Measurements from ENCODE around the gene LRP3.
"Not testable (repeated sequence)": the region's sequence is repeated elsewhere in the genome, so short reads cannot be mapped to it uniquely, and the experiment has no call there.

LRP3 gene

DNA sequence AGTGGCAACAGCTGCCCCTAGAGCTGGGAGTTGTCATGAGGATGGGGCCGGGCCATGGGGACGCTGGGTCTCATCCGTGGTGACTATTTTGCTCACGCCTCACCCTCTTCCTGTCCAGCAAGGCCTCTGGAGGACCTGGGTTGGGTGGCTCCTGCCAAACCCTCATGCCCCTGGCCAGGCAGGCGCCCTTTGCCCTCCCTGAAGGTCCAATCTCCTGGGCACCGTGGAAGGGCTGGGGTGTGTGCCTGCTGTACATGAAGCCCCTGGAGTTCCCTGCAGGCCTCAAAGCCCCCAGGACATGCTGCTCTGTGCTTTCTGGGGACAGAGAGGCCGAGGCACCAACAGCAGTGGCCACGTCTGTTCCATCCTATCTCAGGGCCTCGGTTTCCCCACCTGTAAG is 13.8 kb downstream of the LRP3 start:
- TF ChIP-seq CTCF (IDR thresholded peaks at IDR 0.05; ENCODE audit: insufficient read depth, low read depth, low read length, missing control alignments): no peak
- H3K4me3 ChIP-seq (ENCODE audit: low read length): no peak overlapping the region
- no peak for DNase-seq (ENCODE audit: low read depth)

GRCh38 chr19:33208371-33208895 is 14.3 kb downstream of the LRP3 start:
- DNase-seq (ENCODE audit: low read depth): no peak
- no peak for TF ChIP-seq CTCF (IDR thresholded peaks at IDR 0.05; ENCODE audit: insufficient read depth, low read depth, low read length, missing control alignments)
- H3K4me3 ChIP-seq (ENCODE audit: low read length): no peak overlapping the region

- no peak for TF ChIP-seq CTCF (IDR thresholded peaks at IDR 0.05; ENCODE audit: insufficient read depth, low read depth, low read length, missing control alignments)
- H3K4me3 ChIP-seq (ENCODE audit: low read length): no peak overlapping the region
- no peak for DNase-seq (ENCODE audit: low read depth)
Observed at GRCh38 chr19:33208904-33209849, 15.0 kb downstream of the LRP3 start.

DNA sequence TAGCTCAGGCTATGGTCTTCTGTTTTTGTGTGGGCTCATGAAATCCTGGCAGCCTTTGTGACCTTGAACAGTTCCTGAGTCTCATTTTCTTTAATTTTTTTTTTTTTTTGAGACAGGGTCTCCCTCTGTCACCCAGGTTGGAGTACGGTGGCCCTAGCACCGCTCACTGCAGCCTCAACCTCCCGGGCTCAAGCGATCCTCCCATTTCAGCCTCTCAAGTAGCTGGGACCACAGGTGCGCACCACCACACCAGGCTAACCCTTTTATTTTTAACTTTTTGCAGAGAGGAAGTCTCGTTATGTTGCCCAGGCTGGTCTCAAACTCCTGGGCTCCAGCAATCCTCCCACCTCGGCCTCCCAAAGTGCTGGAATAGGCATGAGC is 15.7 kb downstream of the LRP3 start:
- not testable (repeated sequence) for DNase-seq (ENCODE audit: low read depth); H3K4me3 ChIP-seq (ENCODE audit: low read length)

GRCh38 chr19:33210266-33210940 is 16.3 kb downstream of the LRP3 start:
- H3K4me3 ChIP-seq (ENCODE audit: low read length): no peak overlapping the region
- no peak for DNase-seq (ENCODE audit: low read depth)
- no peak for TF ChIP-seq CTCF (IDR thresholded peaks at IDR 0.05; ENCODE audit: insufficient read depth, low read depth, low read length, missing control alignments)

GRCh38 chr19:33211794-33212435 is 17.8 kb downstream of the LRP3 start:
- DNase-seq (ENCODE audit: low read depth): no peak
- no peak for TF ChIP-seq CTCF (IDR thresholded peaks at IDR 0.05; ENCODE audit: insufficient read depth, low read depth, low read length, missing control alignments)
- no peak overlapping the region for H3K4me3 ChIP-seq (ENCODE audit: low read length)
